Endodermal cell (in vitro differentiated cells): ENCODE data around the gene HECTD1. TPM values are rescaled to one million over a fixed set of nuclear protein-coding genes. Genes with fewer than 3 reads are reported as not detected.
"Not testable (repeated sequence)": the region's sequence is repeated elsewhere in the genome, so short reads cannot be mapped to it uniquely, and the experiment has no call there.

Experiments
- DNase-seq: peaks from one replicate; pipeline ENCODE4 v3.0.0-alpha.2; 2017
- H3K27ac ChIP-seq: 2 replicates; pipeline ENCODE4 v1.5.1; 2013; ENCODE audit warnings: mild to moderate bottlenecking, low read depth, low read length, moderate library complexity
- H3K27me3 ChIP-seq: 2 replicates; pipeline ENCODE4 v1.6.1; 2013; ENCODE audit warnings: mild to moderate bottlenecking, low read length, moderate library complexity; ENCODE audit not compliant: insufficient read depth, control insufficient read depth, poor library complexity, severe bottlenecking
- H3K36me3 ChIP-seq: 2 replicates; pipeline ENCODE4 v1.7.0; 2013; ENCODE audit warnings: mild to moderate bottlenecking, low read length, moderate library complexity; ENCODE audit not compliant: control insufficient read depth, insufficient read depth
- H3K4me1 ChIP-seq: one replicate; pipeline ENCODE4 v1.7.0; 2013; ENCODE audit warnings: low read length; ENCODE audit not compliant: control insufficient read depth, insufficient read depth
- H3K4me3 ChIP-seq: 2 replicates; pipeline ENCODE4 v1.5.1; 2013; ENCODE audit warnings: mild to moderate bottlenecking, low read length, moderate library complexity
- H3K9ac ChIP-seq: 2 replicates; pipeline ENCODE4 v1.6.1; 2013; ENCODE audit warnings: mild to moderate bottlenecking, low read length, moderate library complexity; ENCODE audit not compliant: poor library complexity, severe bottlenecking; ENCODE audit errors: extremely low read depth
- H3K9me3 ChIP-seq: 2 replicates; pipeline ENCODE4 v1.6.1; 2013; ENCODE audit warnings: mild to moderate bottlenecking, low read length, moderate library complexity; ENCODE audit not compliant: control insufficient read depth
- H3K27ac Mint-ChIP-seq: 2 replicates; pipeline ENCODE4 v1.8.0; 2020; ENCODE audit warnings: mixed read lengths
- H3K27me3 Mint-ChIP-seq: 2 replicates; pipeline ENCODE4 v1.8.0; 2021; ENCODE audit warnings: mild to moderate bottlenecking, mixed read lengths; ENCODE audit not compliant: insufficient read depth
- H3K36me3 Mint-ChIP-seq: 2 replicates; pipeline ENCODE4 v1.8.0; 2020; ENCODE audit warnings: low read depth, mixed read lengths
- H3K4me1 Mint-ChIP-seq: 2 replicates; pipeline ENCODE4 v1.8.0; 2020; ENCODE audit warnings: mixed read lengths
- H3K4me3 Mint-ChIP-seq: 2 replicates; pipeline ENCODE4 v1.8.0; 2020; ENCODE audit warnings: mild to moderate bottlenecking, moderate library complexity, mixed read lengths
- H3K9me3 Mint-ChIP-seq: 2 replicates; pipeline ENCODE4 v1.8.0; 2020; ENCODE audit warnings: mild to moderate bottlenecking, mixed read lengths
- WGBS, 2 experiments: methylation state at CpG; one replicate each; pipeline versions ENCODE4 v1.1.5 to v1.1.7; 2013; ENCODE audit warnings: missing lambda C conversion rate in 2 of 2, mixed read lengths in 1 of 2; ENCODE audit not compliant: insufficient coverage in 1 of 2, insufficient read length in 1 of 2; 5-methylcytosine and 5-hydroxymethylcytosine counted together
- total RNA-seq, 2 donors: library from RNA; stranded (reverse); fragmentation: NEBNext Ultra II Directional in 1 of 2; extraction: Animal tissue kit (Norgen Biotek cat#: 25700) in 1 of 2; gene quantifications; 2 replicates in 1 of 2; 3 replicates in 1 of 2; pipeline ENCODE4 v1.2.1, GENCODE V29; 2021
- TF ChIP-seq, protein P1 (sequence below): fragments of 200-600 bp; sonication (generic); conservative IDR thresholded peaks from 2 replicates; pipeline ENCODE4 v1.5.0; 2021; ENCODE audit warnings: antibody characterized with exemption, mild to moderate bottlenecking

The HECTD1 gene
- total RNA-seq, 2 donors from 2014 or later = 118 to 132 TPM

DNA sequence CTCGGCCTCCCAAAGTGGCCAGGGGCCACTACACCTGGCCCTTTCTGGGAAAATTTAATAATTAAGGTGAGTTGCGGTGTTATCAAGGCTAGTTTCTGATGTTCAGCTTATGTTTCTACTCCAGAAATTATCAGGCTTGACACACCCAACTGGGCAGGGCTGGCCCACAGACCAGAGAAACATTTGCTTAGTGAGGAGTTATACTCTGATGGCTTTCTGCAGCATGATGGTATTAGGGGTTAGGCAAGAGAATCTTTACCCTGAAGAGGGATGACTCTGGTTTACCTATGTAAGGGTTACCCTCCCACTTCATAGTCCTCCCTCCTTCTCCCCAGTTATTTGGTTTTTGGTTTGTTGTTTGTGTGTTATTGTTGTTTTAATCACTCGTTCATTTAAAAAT lies 24.5 kb upstream of the HECTD1 start:
- Histone ChIP-seq H3K4me3 (no peak overlapping the region), H3K9me3 (no peaks in the 10 kb centered on the region), H3K27ac (no peak overlapping the region), H3K36me3 (no peaks in the 10 kb centered on the region), H3K4me1 (no peaks in the 10 kb centered on the region), H3K9ac (no peak overlapping the region), H3K27me3 (no peaks in the 10 kb centered on the region)
- Mint-ChIP-seq H3K9me3 (no peaks in the 10 kb centered on the region), H3K4me3 (no peak overlapping the region), H3K4me1 (peaks cover 4% of the 10 kb centered on the region), H3K27me3 (no peaks in the 10 kb centered on the region), H3K36me3 (no peaks in the 10 kb centered on the region), H3K27ac (no peak overlapping the region)
- no peak for DNase-seq
- TF ChIP-seq, protein P1, sequence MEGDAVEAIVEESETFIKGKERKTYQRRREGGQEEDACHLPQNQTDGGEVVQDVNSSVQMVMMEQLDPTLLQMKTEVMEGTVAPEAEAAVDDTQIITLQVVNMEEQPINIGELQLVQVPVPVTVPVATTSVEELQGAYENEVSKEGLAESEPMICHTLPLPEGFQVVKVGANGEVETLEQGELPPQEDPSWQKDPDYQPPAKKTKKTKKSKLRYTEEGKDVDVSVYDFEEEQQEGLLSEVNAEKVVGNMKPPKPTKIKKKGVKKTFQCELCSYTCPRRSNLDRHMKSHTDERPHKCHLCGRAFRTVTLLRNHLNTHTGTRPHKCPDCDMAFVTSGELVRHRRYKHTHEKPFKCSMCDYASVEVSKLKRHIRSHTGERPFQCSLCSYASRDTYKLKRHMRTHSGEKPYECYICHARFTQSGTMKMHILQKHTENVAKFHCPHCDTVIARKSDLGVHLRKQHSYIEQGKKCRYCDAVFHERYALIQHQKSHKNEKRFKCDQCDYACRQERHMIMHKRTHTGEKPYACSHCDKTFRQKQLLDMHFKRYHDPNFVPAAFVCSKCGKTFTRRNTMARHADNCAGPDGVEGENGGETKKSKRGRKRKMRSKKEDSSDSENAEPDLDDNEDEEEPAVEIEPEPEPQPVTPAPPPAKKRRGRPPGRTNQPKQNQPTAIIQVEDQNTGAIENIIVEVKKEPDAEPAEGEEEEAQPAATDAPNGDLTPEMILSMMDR = no peak
- WGBS, 2 experiments = 90 to 93% methylated on average over 2 to 3 of the region's 3 CpGs

DNA sequence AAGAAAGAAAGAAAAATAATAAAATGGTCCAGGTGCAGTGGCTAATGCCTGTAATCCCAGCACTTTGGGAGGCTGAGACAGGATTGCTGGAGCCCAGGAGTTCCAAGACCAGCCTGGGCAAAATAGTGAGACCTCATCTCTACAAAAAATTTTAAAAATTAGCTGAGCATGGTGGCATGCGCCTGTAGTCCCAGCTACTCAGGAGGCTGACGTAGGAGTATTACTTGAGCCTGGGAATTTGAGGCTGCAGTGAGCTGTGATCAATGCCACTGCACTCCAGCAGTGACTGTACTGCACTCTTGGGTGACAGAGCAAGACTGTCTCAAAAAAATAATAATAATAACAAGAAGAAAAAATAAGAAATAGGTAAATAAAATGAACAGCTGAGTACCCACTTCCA lies 23.7 kb upstream of the HECTD1 start:
- H3K4me3 ChIP-seq, H3K4me3 Mint-ChIP-seq, DNase-seq, H3K36me3 Mint-ChIP-seq, H3K36me3 ChIP-seq, H3K27ac Mint-ChIP-seq, H3K9me3 ChIP-seq, H3K9ac ChIP-seq, H3K27me3 Mint-ChIP-seq, H3K4me1 Mint-ChIP-seq, H3K4me1 ChIP-seq, H3K9me3 Mint-ChIP-seq, H3K27ac ChIP-seq, H3K27me3 ChIP-seq: not testable (repeated sequence)
- 88 to 98% methylated on average over 2 of the region's 2 CpGs for WGBS, 2 experiments

DNA sequence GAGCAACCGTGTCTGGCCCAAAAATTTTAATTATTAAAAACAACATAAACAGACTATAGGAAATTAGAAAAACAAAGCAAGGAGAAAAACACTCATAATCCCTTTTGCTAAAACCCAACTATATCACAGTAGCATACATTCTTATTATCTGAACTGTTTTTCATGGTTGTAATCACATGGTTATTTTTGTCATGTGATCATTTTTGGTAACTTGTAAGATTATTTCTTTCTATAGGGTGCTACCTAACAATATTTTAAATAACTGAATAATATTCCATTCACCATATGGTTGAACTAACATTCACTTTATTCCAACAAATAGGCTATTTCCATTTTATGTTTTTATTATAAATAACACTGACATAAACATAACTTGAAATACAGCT lies 23.0 kb upstream of the HECTD1 start:
- Mint-ChIP-seq H3K9me3 (no peaks in the 10 kb centered on the region), H3K27ac (no peak overlapping the region), H3K4me3 (no peak overlapping the region), H3K36me3 (no peaks in the 10 kb centered on the region), H3K4me1 (peaks cover 4% of the 10 kb centered on the region), H3K27me3 (no peaks in the 10 kb centered on the region)
- Histone ChIP-seq H3K9ac (no peak overlapping the region), H3K27me3 (no peaks in the 10 kb centered on the region), H3K9me3 (no peaks in the 10 kb centered on the region), H3K27ac (no peak overlapping the region), H3K36me3 (no peaks in the 10 kb centered on the region), H3K4me3 (no peak overlapping the region), H3K4me1 (no peaks in the 10 kb centered on the region)
- DNase-seq = no peak
- WGBS, 2 experiments = 100% methylated on average over 1 of the region's 1 CpG; no CpG with 5 or more reads in 1 of the 2 experiments
- TF ChIP-seq, protein P1 = no peak
